ENCODE measurements around the gene HCFC2.
A peak's percentile ranks its signal among the peaks of the same experiment; 100 is the strongest.

Gene HCFC2

GRCh38 chr12:104042580-104042979, 21.8 kb upstream of the HCFC2 start:
- H3K4me3 ChIP-seq (replicated peaks in 1 of 2; ENCODE audit: low read depth in 2 of 2, low read length in 2 of 2), result no peak overlapping the region
- TF ChIP-seq CTCF (IDR thresholded peaks at IDR 0.05; ENCODE audit: low read depth, low read length), result no peak
- no peak for DNase-seq (ENCODE audit: low read depth in 2 of 2)

- DNase-seq (ENCODE audit: low read depth in 2 of 2), result no peak
- TF ChIP-seq CTCF (IDR thresholded peaks at IDR 0.05; ENCODE audit: low read depth, low read length), result no peak
- no peak overlapping the region for H3K4me3 ChIP-seq (replicated peaks in 1 of 2; ENCODE audit: low read depth in 2 of 2, low read length in 2 of 2)
Measured at GRCh38 chr12:104044158-104044557, 20.2 kb upstream of the HCFC2 start.

DNA sequence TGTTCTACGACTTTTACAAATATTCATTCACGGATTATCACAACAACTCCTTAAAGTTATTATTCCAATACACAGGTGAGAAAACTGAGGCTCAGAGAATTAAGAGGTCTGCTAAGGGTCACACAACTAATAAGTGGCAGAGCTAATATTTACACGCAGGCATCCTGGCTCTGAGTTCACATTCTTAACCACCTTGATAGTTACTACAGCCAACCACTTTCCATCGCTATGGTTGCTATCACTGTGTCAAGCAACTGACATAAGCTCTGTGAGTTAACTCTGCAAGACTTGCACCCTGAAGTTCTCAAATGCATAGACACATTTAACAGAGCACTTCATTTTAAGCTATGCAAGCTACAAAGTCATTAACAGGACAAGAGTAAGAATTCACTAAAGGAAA, 18.0 kb upstream of the HCFC2 start:
- no peak for DNase-seq (ENCODE audit: low read depth in 2 of 2)
- H3K4me3 ChIP-seq (replicated peaks in 1 of 2; ENCODE audit: low read depth in 2 of 2, low read length in 2 of 2), result no peak overlapping the region
- TF ChIP-seq CTCF (IDR thresholded peaks at IDR 0.05; ENCODE audit: low read depth, low read length), result no peak

DNA sequence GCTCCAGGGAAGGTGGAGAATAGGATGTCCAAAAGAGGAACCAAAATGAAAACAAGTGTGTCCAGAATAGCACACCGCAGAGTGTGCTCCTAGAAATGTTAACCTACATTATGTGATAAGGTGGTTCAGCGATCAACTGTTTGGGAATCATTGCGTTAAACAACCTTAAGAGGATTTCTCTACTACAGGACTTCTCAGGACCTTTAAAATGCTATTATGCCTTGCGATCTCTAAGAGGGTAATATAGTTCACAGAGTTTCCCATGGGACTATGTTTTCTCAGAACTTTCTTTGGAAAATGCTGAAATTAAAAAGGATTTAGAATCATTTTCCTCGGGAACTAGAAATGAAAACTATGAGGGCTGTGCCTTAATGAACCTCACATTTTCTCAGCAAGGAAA, 16.2 kb upstream of the HCFC2 start:
- H3K4me3 ChIP-seq (replicated peaks in 1 of 2; ENCODE audit: low read depth in 2 of 2, low read length in 2 of 2), result peak overlapping the region in 1 of 2 donors; percentile 66
- no peak for TF ChIP-seq CTCF (IDR thresholded peaks at IDR 0.05; ENCODE audit: low read depth, low read length)
- DNase-seq (ENCODE audit: low read depth in 2 of 2), result no peak

GRCh38 chr12:104048811-104049210, 15.5 kb upstream of the HCFC2 start:
- peak overlapping the region; percentile 57 to 66 for H3K4me3 ChIP-seq (replicated peaks in 1 of 2; ENCODE audit: low read depth in 2 of 2, low read length in 2 of 2)
- DNase-seq (ENCODE audit: low read depth in 2 of 2), result peak in 1 of 2 donors; percentile 24
- no peak for TF ChIP-seq CTCF (IDR thresholded peaks at IDR 0.05; ENCODE audit: low read depth, low read length)

DNA sequence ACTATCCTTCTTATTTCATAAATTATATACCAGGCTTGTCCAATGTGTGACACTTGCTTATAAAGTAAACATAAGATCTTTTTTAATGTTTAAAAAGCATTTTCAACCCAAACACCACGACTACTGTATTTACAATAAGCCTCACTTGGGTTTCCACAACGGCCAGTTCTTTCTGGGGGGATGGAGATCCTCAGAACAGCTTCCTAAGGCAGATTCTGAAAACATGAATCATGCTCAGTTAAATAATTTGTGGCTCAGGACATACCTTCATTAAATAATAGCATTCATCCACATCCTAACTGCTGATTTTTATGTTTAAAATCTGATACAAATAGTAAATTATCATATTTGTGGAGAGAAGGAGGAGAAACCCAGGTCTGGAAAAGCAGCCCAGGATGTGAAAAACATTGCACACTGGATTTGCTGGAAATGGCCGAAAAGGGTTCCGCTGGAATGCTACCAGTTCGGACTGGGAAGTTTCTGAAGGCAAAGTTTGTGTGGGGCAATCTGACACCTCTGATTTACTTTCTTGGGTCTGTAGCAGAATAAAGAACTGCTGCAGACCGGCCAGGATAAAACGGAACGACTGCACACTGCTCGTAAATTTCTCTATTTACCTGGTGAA, 14.9 kb upstream of the HCFC2 start:
- TF ChIP-seq CTCF (IDR thresholded peaks at IDR 0.05; ENCODE audit: low read depth, low read length), result no peak
- H3K4me3 ChIP-seq (replicated peaks in 1 of 2; ENCODE audit: low read depth in 2 of 2, low read length in 2 of 2), result peak overlapping the region; percentile 57 to 66
- DNase-seq (ENCODE audit: low read depth in 2 of 2), result peak; percentile 51 to 64

- DNase-seq (ENCODE audit: low read depth in 2 of 2), result peak; percentile 71 to 81
- peak within 1 kb of the TSS; percentile 57 to 66 for H3K4me3 ChIP-seq (replicated peaks in 1 of 2; ENCODE audit: low read depth in 2 of 2, low read length in 2 of 2)
- TF ChIP-seq CTCF (IDR thresholded peaks at IDR 0.05; ENCODE audit: low read depth, low read length), result no peak
Measured at GRCh38 chr12:104049903-104050356, 14.4 kb upstream of the HCFC2 start, which contains the start of gene GLT8D2. Gene GLT8D2 (minus strand): TSS chr12:104050187. CDS start chr12:104019648, 30,539 bp downstream.
